Mesendoderm (in vitro differentiated cells): Measurements from ENCODE around the gene CYTIP.
A peak's percentile ranks its signal among the peaks of the same experiment; 100 is the strongest.
"Not testable (repeated sequence)": the region's sequence is repeated elsewhere in the genome, so short reads cannot be mapped to it uniquely, and the experiment has no call there.

ENCODE experiments used
- DNase-seq: peaks from one replicate; pipeline ENCODE4 v3.0.0; 2013
- H2AK5ac ChIP-seq: 2 replicates; pipeline ENCODE4 v1.6.1; 2013; ENCODE audit warnings: low read length, inconsistent platforms
- H2BK120ac ChIP-seq: 2 replicates; pipeline ENCODE4 v1.6.1; 2013; ENCODE audit warnings: low read depth, mild to moderate bottlenecking, low read length, moderate library complexity, mixed read lengths
- H2BK15ac ChIP-seq: replicated peaks from 2 replicates; pipeline ENCODE4 v1.6.1; 2013; ENCODE audit warnings: low read depth, mild to moderate bottlenecking, moderate library complexity
- H2BK5ac ChIP-seq: 2 replicates; pipeline ENCODE4 v1.6.1; 2013; ENCODE audit warnings: low read length, inconsistent platforms
- H3K18ac ChIP-seq: 2 replicates; pipeline ENCODE4 v1.6.1; 2013; ENCODE audit warnings: mild to moderate bottlenecking, low read length, mixed read lengths
- H3K23ac ChIP-seq: one replicate; pipeline ENCODE4 v1.6.1; 2013; ENCODE audit warnings: low read length
- H3K27ac ChIP-seq: 2 replicates; pipeline ENCODE4 v1.5.1; 2013; ENCODE audit warnings: low read depth, mild to moderate bottlenecking, inconsistent platforms, low read length, moderate library complexity
- H3K27me3 ChIP-seq: 2 replicates; pipeline ENCODE4 v1.6.1; 2013; ENCODE audit warnings: low read length, control low read depth, mild to moderate bottlenecking, inconsistent platforms; ENCODE audit not compliant: insufficient read depth, poor library complexity
- H3K36me3 ChIP-seq: 2 replicates; pipeline ENCODE4 v1.6.1; 2013; ENCODE audit warnings: low read length, inconsistent platforms; ENCODE audit not compliant: control insufficient read depth, insufficient read depth
- H3K4ac ChIP-seq: one replicate; pipeline ENCODE4 v1.6.1; 2013; ENCODE audit warnings: low read depth, mild to moderate bottlenecking, low read length, moderate library complexity
- H3K4me1 ChIP-seq: 2 replicates; pipeline ENCODE4 v1.6.1; 2013; ENCODE audit warnings: low read depth, low read length, inconsistent platforms; ENCODE audit not compliant: control insufficient read depth
- H3K4me2 ChIP-seq: 2 replicates; pipeline ENCODE4 v1.6.1; 2013; ENCODE audit warnings: low read length
- H3K4me3 ChIP-seq: 2 replicates; pipeline ENCODE4 v1.5.1; 2013; ENCODE audit warnings: mild to moderate bottlenecking, low read length
- H3K56ac ChIP-seq: one replicate; pipeline ENCODE4 v1.6.1; 2013; ENCODE audit warnings: low read length
- H3K79me1 ChIP-seq: 2 replicates; pipeline ENCODE4 v1.6.1; 2013; ENCODE audit warnings: low read length, inconsistent platforms
- H3K79me2 ChIP-seq: 2 replicates; pipeline ENCODE4 v1.6.1; 2013; ENCODE audit warnings: mild to moderate bottlenecking, low read length; ENCODE audit not compliant: control insufficient read depth, insufficient read depth
- H3K9ac ChIP-seq: 2 replicates; pipeline ENCODE4 v1.6.1; 2013; ENCODE audit warnings: low read length, inconsistent platforms
- H4K5ac ChIP-seq: one replicate; pipeline ENCODE4 v1.6.1; 2013; ENCODE audit warnings: low read length
- H4K8ac ChIP-seq: one replicate; pipeline ENCODE4 v1.6.1; 2013; ENCODE audit warnings: low read depth, mild to moderate bottlenecking, control low read depth, low read length, moderate library complexity
- WGBS: extraction: QIAGEN DNeasy Blood & Tissue Kit; methylation state at CpG from one replicate; pipeline ENCODE4 v1.1.7; 2013; ENCODE audit warnings: low lambda C conversion rate, missing lambda C conversion rate; ENCODE audit not compliant: insufficient coverage; ENCODE audit errors: extremely low coverage; 5-methylcytosine and 5-hydroxymethylcytosine counted together

Gene CYTIP

DNA sequence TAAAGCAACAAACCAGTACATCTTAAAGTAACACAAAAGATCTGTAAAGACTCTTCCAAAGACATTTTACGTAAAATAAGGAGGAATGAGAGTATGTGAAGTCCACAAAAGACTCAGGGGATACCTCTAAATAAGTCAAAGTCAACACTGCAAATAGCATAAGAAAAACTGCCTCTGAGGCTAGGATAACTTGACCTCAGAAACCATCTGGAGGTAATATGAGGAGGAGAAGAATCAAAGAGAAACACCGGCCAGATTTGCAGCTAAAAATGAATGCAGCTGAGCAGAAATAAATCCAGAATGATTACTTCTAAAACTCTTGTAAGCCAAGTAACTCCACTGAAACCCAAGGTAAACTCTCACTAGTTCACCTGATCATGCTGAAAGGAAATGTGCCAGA, 66.0 kb downstream of the CYTIP start:
- Histone ChIP-seq H3K9ac (no peak overlapping the region), H3K27me3 (no peaks in the 10 kb centered on the region), H3K18ac (no peak overlapping the region), H3K56ac (no peak overlapping the region), H3K79me2 (no peaks in the 10 kb centered on the region), H2AK5ac (no peak overlapping the region), H3K4me2 (no peak overlapping the region), H3K4me1 (no peaks in the 10 kb centered on the region), H3K23ac (no peak overlapping the region), H3K4ac (no peak overlapping the region), H3K79me1 (no peaks in the 10 kb centered on the region), H3K4me3 (no peak overlapping the region), H3K27ac (no peak overlapping the region), H4K5ac (no peak overlapping the region), H4K8ac (no peak overlapping the region), H2BK120ac (no peak overlapping the region), H2BK5ac (no peak overlapping the region), H3K36me3 (no peaks in the 10 kb centered on the region), H2BK15ac (no peak overlapping the region)
- no CpG with 5 or more reads among the region's 2 CpGs for WGBS
- no peak for DNase-seq

GRCh38 chr2:157376041-157376440, 67.8 kb downstream of the CYTIP start:
- H3K23ac ChIP-seq, result no peak overlapping the region
- WGBS, result no CpG with 5 or more reads among the region's 3 CpGs
- H3K79me2 ChIP-seq, result no peaks in the 10 kb centered on the region
- H3K56ac ChIP-seq, result no peak overlapping the region
- no peak overlapping the region for H3K4me2 ChIP-seq
- DNase-seq, result no peak
- H4K5ac ChIP-seq, result no peak overlapping the region
- no peak overlapping the region for H2AK5ac ChIP-seq
- H3K36me3 ChIP-seq, result no peaks in the 10 kb centered on the region
- H2BK120ac ChIP-seq, result no peak overlapping the region
- H3K9ac ChIP-seq, result no peak overlapping the region
- no peak overlapping the region for H2BK5ac ChIP-seq
- H3K18ac ChIP-seq, result no peak overlapping the region
- H3K4me3 ChIP-seq, result no peak overlapping the region
- no peak overlapping the region for H3K4ac ChIP-seq
- no peak overlapping the region for H2BK15ac ChIP-seq
- no peak overlapping the region for H3K27ac ChIP-seq
- no peaks in the 10 kb centered on the region for H3K79me1 ChIP-seq
- H4K8ac ChIP-seq, result no peak overlapping the region
- H3K4me1 ChIP-seq, result no peaks in the 10 kb centered on the region
- H3K27me3 ChIP-seq, result no peaks in the 10 kb centered on the region

DNA sequence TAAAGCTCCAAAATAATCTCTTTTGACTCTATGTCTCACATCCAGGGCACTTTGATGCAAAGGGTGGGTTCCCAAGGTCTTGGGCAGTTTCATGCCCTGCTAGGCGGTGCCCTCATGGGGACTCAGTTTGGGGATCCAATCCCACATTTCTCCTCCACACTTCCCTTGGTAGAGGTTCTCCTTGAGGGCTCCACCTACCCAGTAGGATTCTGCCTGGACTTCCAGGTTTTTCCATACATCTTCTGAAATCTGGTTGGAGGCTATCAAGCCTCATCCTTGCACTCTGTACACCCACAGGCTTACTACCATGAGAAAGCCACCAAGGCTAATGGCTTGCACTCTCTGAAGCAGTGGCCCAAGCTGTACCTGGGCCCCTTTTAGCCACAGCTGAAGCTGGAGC, 68.5 kb downstream of the CYTIP start:
- no peak overlapping the region for H4K8ac ChIP-seq
- H2BK5ac ChIP-seq, result no peak overlapping the region
- H3K4me1 ChIP-seq, result no peaks in the 10 kb centered on the region
- no peak overlapping the region for H3K56ac ChIP-seq
- no peak overlapping the region for H2AK5ac ChIP-seq
- H3K36me3 ChIP-seq, result no peaks in the 10 kb centered on the region
- H2BK120ac ChIP-seq, result no peak overlapping the region
- no peaks in the 10 kb centered on the region for H3K27me3 ChIP-seq
- H3K9ac ChIP-seq, result no peak overlapping the region
- H3K18ac ChIP-seq, result no peak overlapping the region
- no peak overlapping the region for H3K23ac ChIP-seq
- H4K5ac ChIP-seq, result no peak overlapping the region
- no peak overlapping the region for H3K4ac ChIP-seq
- no CpG with 5 or more reads among the region's 1 CpG for WGBS
- H3K79me2 ChIP-seq, result no peaks in the 10 kb centered on the region
- no peak overlapping the region for H3K27ac ChIP-seq
- peak; percentile 26 for DNase-seq
- H2BK15ac ChIP-seq, result no peak overlapping the region
- no peak overlapping the region for H3K4me2 ChIP-seq
- no peak overlapping the region for H3K4me3 ChIP-seq
- H3K79me1 ChIP-seq, result no peaks in the 10 kb centered on the region

GRCh38 chr2:157368508-157368907, 75.4 kb downstream of the CYTIP start:
- not testable (repeated sequence) for H2AK5ac ChIP-seq, H3K9ac ChIP-seq, H3K4me3 ChIP-seq, H3K4me2 ChIP-seq, H3K23ac ChIP-seq, H3K27ac ChIP-seq, H3K79me2 ChIP-seq, H3K4me1 ChIP-seq, H3K27me3 ChIP-seq, DNase-seq, H3K56ac ChIP-seq, H4K8ac ChIP-seq, H3K4ac ChIP-seq, H3K79me1 ChIP-seq, H2BK15ac ChIP-seq, H2BK120ac ChIP-seq, H4K5ac ChIP-seq, H3K18ac ChIP-seq, H3K36me3 ChIP-seq, H2BK5ac ChIP-seq
- no CpG with 5 or more reads among the region's 25 CpGs for WGBS

- H3K4ac ChIP-seq, result no peak overlapping the region
- no peak overlapping the region for H3K27ac ChIP-seq
- H2BK5ac ChIP-seq, result no peak overlapping the region
- no peak overlapping the region for H3K23ac ChIP-seq
- H3K36me3 ChIP-seq, result no peaks in the 10 kb centered on the region
- no peak overlapping the region for H3K9ac ChIP-seq
- no peak overlapping the region for H3K18ac ChIP-seq
- H4K5ac ChIP-seq, result no peak overlapping the region
- H3K4me2 ChIP-seq, result no peak overlapping the region
- H3K4me1 ChIP-seq, result no peaks in the 10 kb centered on the region
- H2AK5ac ChIP-seq, result no peak overlapping the region
- H3K79me1 ChIP-seq, result no peaks in the 10 kb centered on the region
- H2BK120ac ChIP-seq, result no peak overlapping the region
- DNase-seq, result no peak
- no peak overlapping the region for H4K8ac ChIP-seq
- WGBS, result no CpG with 5 or more reads among the region's 1 CpG
- no peaks in the 10 kb centered on the region for H3K79me2 ChIP-seq
- H3K56ac ChIP-seq, result no peak overlapping the region
- no peak overlapping the region for H3K4me3 ChIP-seq
- H3K27me3 ChIP-seq, result no peaks in the 10 kb centered on the region
- H2BK15ac ChIP-seq, result no peak overlapping the region
Observed at GRCh38 chr2:157367704-157368103, 76.2 kb downstream of the CYTIP start.
